ENCODE measurements around the gene MYH6. TPM values are rescaled to one million over a fixed set of nuclear protein-coding genes. Genes with fewer than 3 reads are reported as not detected.

Gene MYH6
- total and polyA plus RNA-seq, 2 donors (not counting 3 experiments of a cell fraction or from before 2014, with no cell fraction given) = not detected

DNA sequence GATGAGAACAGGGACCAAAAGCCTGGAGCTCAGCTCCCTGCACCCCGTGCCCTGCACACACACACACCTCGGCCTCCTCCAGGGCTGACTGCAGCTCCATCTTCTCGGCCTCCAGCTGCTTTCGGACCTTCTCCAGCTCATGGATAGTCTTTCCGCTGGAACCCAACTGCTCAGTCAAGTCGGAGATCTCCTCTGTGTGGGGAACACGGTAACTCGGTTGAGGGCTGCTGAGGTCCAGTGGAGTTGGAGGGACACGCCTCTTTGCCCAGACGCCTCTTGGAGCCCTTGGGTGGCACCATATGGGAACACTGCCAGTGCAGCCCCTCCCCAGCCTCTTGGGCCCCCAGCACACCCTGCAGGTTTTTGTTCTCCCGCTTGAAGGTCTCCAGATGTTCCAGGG lies 8.7 kb upstream of the MYH6 start:
- Histone ChIP-seq H3K4me1 (ENCODE audit: control insufficient read depth, extremely low read depth, insufficient read depth, low read length) (no peaks in the 10 kb centered on the region), H3K79me2 (ENCODE audit: control insufficient read depth, insufficient read depth, low read length) (no peaks in the 10 kb centered on the region), H3K9me3 (replicated peaks; ENCODE audit: control insufficient read depth, insufficient read depth, low read length) (no peaks in the 10 kb centered on the region), H3K4me2 (ENCODE audit: insufficient read depth, low read length) (no peak overlapping the region), H3K36me3 (ENCODE audit: control insufficient read depth in 2 of 2, extremely low read depth in 1 of 2, insufficient read depth in 2 of 2, low read length in 2 of 2) (no peaks in the 10 kb centered on the region), H3K9me1 (replicated peaks; ENCODE audit: control insufficient read depth, extremely low read depth, insufficient read depth, low read length) (no peaks in the 10 kb centered on the region), H3K4me3 (replicated peaks in 1 of 3; ENCODE audit: insufficient read depth in 1 of 3, low read depth in 1 of 3, low read length in 3 of 3) (no peak overlapping the region), H2AFZ (ENCODE audit: low read depth, low read length) (no peak overlapping the region), H4K20me1 (replicated peaks; ENCODE audit: control insufficient read depth, extremely low read depth, insufficient read depth, low read length) (no peaks in the 10 kb centered on the region), H3K27me3 (ENCODE audit: control insufficient read depth in 2 of 2, insufficient read depth in 2 of 2, low read length in 2 of 2) (no peaks in the 10 kb centered on the region), H3K9ac (replicated peaks; ENCODE audit: extremely low read depth, insufficient read depth, low read length) (no peak overlapping the region), H3K27ac (ENCODE audit: insufficient read depth, low read depth, low read length) (no peak overlapping the region)
- FAIRE-seq (no peak), DNase-seq (ENCODE audit: low read depth, low spot score) (no peak)
- TF ChIP-seq GATA2 (IDR thresholded peaks at IDR 0.05; ENCODE audit: insufficient read depth, insufficient read length, low read depth, low read length) (no peak), FOS (IDR thresholded peaks at IDR 0.05; ENCODE audit: borderline replicate concordance, insufficient read depth, low read length) (no peak), JUN (IDR thresholded peaks at IDR 0.05; ENCODE audit: borderline replicate concordance, insufficient read depth, insufficient read length, low read depth) (no peak), EZH2 (IDR thresholded peaks at IDR 0.05; ENCODE audit: borderline replicate concordance, low read depth, low read length, severe bottlenecking) (no peak), POLR2A (IDR thresholded peaks at IDR 0.05; ENCODE audit: low read depth, low read length) (no peak), MYC (IDR thresholded peaks at IDR 0.05; ENCODE audit: low read depth, low read length) (no peak), POLR2AphosphoS5 (IDR thresholded peaks at IDR 0.05; ENCODE audit: insufficient read depth, low read depth, low read length) (no peak)
- TF ChIP-seq, protein P1, sequence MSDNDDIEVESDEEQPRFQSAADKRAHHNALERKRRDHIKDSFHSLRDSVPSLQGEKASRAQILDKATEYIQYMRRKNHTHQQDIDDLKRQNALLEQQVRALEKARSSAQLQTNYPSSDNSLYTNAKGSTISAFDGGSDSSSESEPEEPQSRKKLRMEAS (IDR thresholded peaks at IDR 0.05; ENCODE audit: insufficient read depth, insufficient read length) = no peak
- TF ChIP-seq, protein P2, sequence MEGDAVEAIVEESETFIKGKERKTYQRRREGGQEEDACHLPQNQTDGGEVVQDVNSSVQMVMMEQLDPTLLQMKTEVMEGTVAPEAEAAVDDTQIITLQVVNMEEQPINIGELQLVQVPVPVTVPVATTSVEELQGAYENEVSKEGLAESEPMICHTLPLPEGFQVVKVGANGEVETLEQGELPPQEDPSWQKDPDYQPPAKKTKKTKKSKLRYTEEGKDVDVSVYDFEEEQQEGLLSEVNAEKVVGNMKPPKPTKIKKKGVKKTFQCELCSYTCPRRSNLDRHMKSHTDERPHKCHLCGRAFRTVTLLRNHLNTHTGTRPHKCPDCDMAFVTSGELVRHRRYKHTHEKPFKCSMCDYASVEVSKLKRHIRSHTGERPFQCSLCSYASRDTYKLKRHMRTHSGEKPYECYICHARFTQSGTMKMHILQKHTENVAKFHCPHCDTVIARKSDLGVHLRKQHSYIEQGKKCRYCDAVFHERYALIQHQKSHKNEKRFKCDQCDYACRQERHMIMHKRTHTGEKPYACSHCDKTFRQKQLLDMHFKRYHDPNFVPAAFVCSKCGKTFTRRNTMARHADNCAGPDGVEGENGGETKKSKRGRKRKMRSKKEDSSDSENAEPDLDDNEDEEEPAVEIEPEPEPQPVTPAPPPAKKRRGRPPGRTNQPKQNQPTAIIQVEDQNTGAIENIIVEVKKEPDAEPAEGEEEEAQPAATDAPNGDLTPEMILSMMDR (IDR thresholded peaks at IDR 0.05; ENCODE audit: extremely low read depth in 1 of 2, insufficient read depth in 1 of 2, low read depth in 1 of 2, low read length in 2 of 2) = no peak
- dilution Hi-C loops (cut with MboI; ENCODE audit: extremely low pct_ligation_motif_present, low sequenced_read_pairs) = no loop called here
- CTCF ChIA-PET = no interaction called here
- POLR2A ChIA-PET = no interaction called here
- BruUV-seq (replicated peaks) = no TSS peak
- intact Hi-C loops (cut with micrococcal nuclease) = no loop called here

All from endothelial cell of umbilical vein (primary cell).